PC-3 (cell line): Measurements from ENCODE around the gene GSTM3. TPM values are rescaled to one million over a fixed set of nuclear protein-coding genes. Genes with fewer than 3 reads are reported as not detected.
A peak's percentile ranks its signal among the peaks of the same experiment; 100 is the strongest.

Source experiments
- ATAC-seq: fragments of 200-7000 bp; cut with Tn5 transposase; 2 replicates; pipeline ENCODE4 v1.9.1; 2020; ENCODE audit warnings: mild to moderate bottlenecking, moderate library complexity
- BruUV-seq: library from RNA; stranded (reverse); fragments of 400-500 nt; replicated peaks from 2 replicates; lab custom pipeline; 2021; lab: Mats Ljungman, UMichigan
- CTCF ChIA-PET: fragments of 300-600 bp; sonication (Branson Sonifier 250); formaldehyde crosslinking; loops from one replicate; lab custom pipeline; 2022; ENCODE audit warnings: antibody characterized with exemption; lab: Charles Lee
- POLR2A ChIA-PET: fragments of 300-600 bp; sonication (Branson Sonifier 250); formaldehyde crosslinking; loops from one replicate; lab custom pipeline; 2022; ENCODE audit warnings: antibody characterized with exemption; ENCODE audit not compliant: unreplicated experiment; lab: Charles Lee
- DNase-seq: peaks from one replicate; pipeline ENCODE4 v3.0.0-alpha.2; 2015
- H2AFZ ChIP-seq: fragments of 300-600 bp; sonication (generic); 2 replicates; pipeline ENCODE4 v1.6.0; 2016; ENCODE audit warnings: antibody characterized with exemption, low read length
- H3F3A ChIP-seq: fragments of 300-600 bp; sonication (generic); one replicate; pipeline ENCODE4 v1.6.0; 2017; ENCODE audit warnings: antibody characterized with exemption, low read length, control low read depth, mild to moderate bottlenecking; ENCODE audit not compliant: unreplicated experiment
- H3K27ac ChIP-seq: fragments of 300-600 bp; sonication (generic); 2 replicates; pipeline ENCODE4 v1.5.1; 2016; ENCODE audit warnings: mild to moderate bottlenecking, low read length
- H3K27me3 ChIP-seq: fragments of 300-600 bp; sonication (generic); 2 replicates; pipeline ENCODE4 v1.6.1; 2016; ENCODE audit warnings: low read length, mixed read lengths
- H3K36me3 ChIP-seq: fragments of 300-600 bp; sonication (generic); 2 replicates; pipeline ENCODE4 v1.6.1; 2016; ENCODE audit warnings: low read depth, mixed run types, low read length, mixed read lengths
- H3K4me1 ChIP-seq: fragments of 300-600 bp; sonication (generic); 2 replicates; pipeline ENCODE4 v1.5.1; 2016; ENCODE audit warnings: low read length; ENCODE audit not compliant: insufficient read depth
- H3K4me2 ChIP-seq: fragments of 300-600 bp; sonication (generic); 2 replicates; pipeline ENCODE4 v1.6.0; 2016; ENCODE audit warnings: low read length
- H3K4me3 ChIP-seq: fragments of 300-600 bp; sonication (generic); 2 replicates; pipeline ENCODE4 v1.5.1; 2016; ENCODE audit warnings: mild to moderate bottlenecking, low read length, mixed read lengths
- H3K79me2 ChIP-seq: fragments of 300-600 bp; sonication (generic); 2 replicates; pipeline ENCODE4 v1.6.1; 2017; ENCODE audit warnings: low read length, mixed read lengths
- H3K9ac ChIP-seq: fragments of 300-600 bp; sonication (generic); 2 replicates; pipeline ENCODE4 v1.6.0; 2016; ENCODE audit warnings: mild to moderate bottlenecking, low read length
- H3K9me2 ChIP-seq: fragments of 300-600 bp; sonication (generic); replicated peaks from 2 replicates; pipeline ENCODE4 v1.6.1; 2016; ENCODE audit warnings: mixed run types, low read length, mixed read lengths
- H3K9me3 ChIP-seq: fragments of 300-600 bp; sonication (generic); 2 replicates; pipeline ENCODE4 v1.6.1; 2016; ENCODE audit warnings: low read length, mixed read lengths
- H4K20me1 ChIP-seq: fragments of 300-600 bp; sonication (generic); 2 replicates; pipeline ENCODE4 v1.6.1; 2016; ENCODE audit warnings: low read length, mixed read lengths
- EZH2 ChIP-seq: fragments of 300-600 bp; sonication (generic); IDR thresholded peaks from one replicate; pipeline ENCODE4 v1.6.1; 2017; ENCODE audit warnings: antibody characterized with exemption, mild to moderate bottlenecking, low read length; ENCODE audit not compliant: unreplicated experiment
- EZH2phosphoT487 ChIP-seq: fragments of 300-600 bp; sonication (generic); IDR thresholded peaks from 2 replicates; pipeline ENCODE4 v1.6.1; 2018; ENCODE audit warnings: mild to moderate bottlenecking, antibody characterized with exemption, low read length, borderline replicate concordance
- intact Hi-C: fragments of 100-400 bp; cut with micrococcal nuclease; formaldehyde crosslinking; loops from 2 replicates; pipeline ENCODE4 v1.9.0; 2023
- total RNA-seq: library from RNA; depleted of rRNA; stranded (reverse); fragments of >200 nt; gene quantifications from 2 replicates; pipeline ENCODE4 v1.2.3, GENCODE V29; 2014
- TF ChIP-seq, protein P1 (sequence below): fragments of 300-600 bp; sonication (generic); conservative IDR thresholded peaks from 2 replicates; pipeline ENCODE4 v1.5.1; 2017; ENCODE audit warnings: antibody characterized with exemption, low read depth, mild to moderate bottlenecking, low read length

The GSTM3 gene
- total RNA-seq, 1 experiment from 2014 or later = 76.6 TPM

GRCh38 chr1:109776911-109777310 is 36.1 kb upstream of the GSTM3 start:
- intact Hi-C loops = loop anchor here (1.0 kb wide), 2 partner anchors 207 to 234 kb away; partner anchors contain the start of gene AHCYL1

GRCh38 chr1:109776206-109776835 is 35.5 kb upstream of the GSTM3 start:
- Histone ChIP-seq H3K27ac (no peak overlapping the region), H3K79me2 (no peaks in the 10 kb centered on the region), H2AFZ (no peak overlapping the region), H3K4me1 (peaks cover 8% of the 10 kb centered on the region; the same call in 1 of the 2 replicates), H3K36me3 (no peaks in the 10 kb centered on the region), H3K4me2 (no peak overlapping the region), H3F3A (no peaks in the 10 kb centered on the region), H4K20me1 (no peaks in the 10 kb centered on the region), H3K9ac (no peak overlapping the region), H3K9me2 (no peaks in the 10 kb centered on the region), H3K9me3 (no peaks in the 10 kb centered on the region), H3K27me3 (no peaks in the 10 kb centered on the region), H3K4me3 (no peak overlapping the region)
- TF ChIP-seq EZH2 = no peak
- TF ChIP-seq EZH2phosphoT487 = no peak
- TF ChIP-seq, protein P1, sequence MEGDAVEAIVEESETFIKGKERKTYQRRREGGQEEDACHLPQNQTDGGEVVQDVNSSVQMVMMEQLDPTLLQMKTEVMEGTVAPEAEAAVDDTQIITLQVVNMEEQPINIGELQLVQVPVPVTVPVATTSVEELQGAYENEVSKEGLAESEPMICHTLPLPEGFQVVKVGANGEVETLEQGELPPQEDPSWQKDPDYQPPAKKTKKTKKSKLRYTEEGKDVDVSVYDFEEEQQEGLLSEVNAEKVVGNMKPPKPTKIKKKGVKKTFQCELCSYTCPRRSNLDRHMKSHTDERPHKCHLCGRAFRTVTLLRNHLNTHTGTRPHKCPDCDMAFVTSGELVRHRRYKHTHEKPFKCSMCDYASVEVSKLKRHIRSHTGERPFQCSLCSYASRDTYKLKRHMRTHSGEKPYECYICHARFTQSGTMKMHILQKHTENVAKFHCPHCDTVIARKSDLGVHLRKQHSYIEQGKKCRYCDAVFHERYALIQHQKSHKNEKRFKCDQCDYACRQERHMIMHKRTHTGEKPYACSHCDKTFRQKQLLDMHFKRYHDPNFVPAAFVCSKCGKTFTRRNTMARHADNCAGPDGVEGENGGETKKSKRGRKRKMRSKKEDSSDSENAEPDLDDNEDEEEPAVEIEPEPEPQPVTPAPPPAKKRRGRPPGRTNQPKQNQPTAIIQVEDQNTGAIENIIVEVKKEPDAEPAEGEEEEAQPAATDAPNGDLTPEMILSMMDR = no peak
- intact Hi-C loops = loop anchor here (1.0 kb wide), 2 partner anchors 208 to 235 kb away; partner anchors contain the start of gene AHCYL1
- no peak for DNase-seq
- BruUV-seq = no TSS peak
- ChIA-PET CTCF (interaction anchor here (0.5 to 5.3 kb wide), 3 partner anchors 139 to 208 kb away, joined by 3 to 59 read pairs (median 12); partner anchors contain the start of gene AHCYL1), POLR2A (no interaction called here)
- ATAC-seq = no peak

More at GRCh38 chr1:109776911-109777310, 36.1 kb upstream of the GSTM3 start:
- Histone ChIP-seq H3K4me3 (no peak overlapping the region), H3K27ac (no peak overlapping the region), H3K9me3 (no peaks in the 10 kb centered on the region), H3K79me2 (no peaks in the 10 kb centered on the region), H3K27me3 (no peaks in the 10 kb centered on the region), H3K9ac (no peak overlapping the region), H2AFZ (peak overlapping the region; percentile 20; the same call in 1 of the 2 replicates), H3K36me3 (no peaks in the 10 kb centered on the region), H3K9me2 (no peaks in the 10 kb centered on the region), H3K4me2 (no peak overlapping the region), H3F3A (no peaks in the 10 kb centered on the region), H4K20me1 (no peaks in the 10 kb centered on the region), H3K4me1 (peaks cover 12% of the 10 kb centered on the region; the same call in 1 of the 2 replicates)
- no TSS peak for BruUV-seq
- no peak for TF ChIP-seq EZH2phosphoT487
- TF ChIP-seq, protein P1 = peak; percentile 96
- POLR2A ChIA-PET = no interaction called here
- ATAC-seq (peak; percentile 72), DNase-seq (peak; percentile 91)
- CTCF ChIA-PET = interaction anchor here (0.5 to 5.3 kb wide), 4 partner anchors 140 to 235 kb away, joined by 3 to 59 read pairs (median 8); partner anchors contain the start of gene AHCYL1

DNA sequence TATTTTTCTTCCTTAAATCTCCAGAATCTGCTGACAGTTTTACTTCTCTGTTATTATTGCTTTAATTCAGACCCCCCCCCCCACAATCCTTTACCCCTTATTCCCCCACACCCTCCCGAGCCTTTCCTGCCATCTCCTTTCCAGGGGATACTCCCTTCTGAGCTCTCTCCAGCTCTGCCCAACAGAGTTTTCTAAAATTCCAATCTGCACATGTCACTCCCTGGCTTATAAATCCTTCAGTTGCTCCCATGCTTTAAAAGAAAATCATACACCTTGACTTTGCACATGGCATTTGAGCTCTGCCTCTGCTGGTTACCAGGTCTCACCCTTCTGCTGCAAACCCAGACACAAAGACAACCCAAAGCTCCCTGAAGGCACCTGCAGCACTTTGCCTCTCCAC is 34.6 kb upstream of the GSTM3 start:
- Histone ChIP-seq H3K9me2 (no peaks in the 10 kb centered on the region), H3K4me2 (no peak overlapping the region), H2AFZ (no peak overlapping the region), H3K9me3 (no peaks in the 10 kb centered on the region), H3K4me3 (no peak overlapping the region), H3K36me3 (no peaks in the 10 kb centered on the region), H4K20me1 (no peaks in the 10 kb centered on the region), H3F3A (no peaks in the 10 kb centered on the region), H3K79me2 (no peaks in the 10 kb centered on the region), H3K27ac (no peak overlapping the region), H3K27me3 (no peaks in the 10 kb centered on the region), H3K4me1 (peaks cover 8% of the 10 kb centered on the region; the same call in 1 of the 2 replicates), H3K9ac (no peak overlapping the region)
- ChIA-PET POLR2A (interaction anchor here (0.5 kb wide), 1 partner anchor 184 kb away, joined by 3 read pairs; no protein-coding TSS in a partner anchor), CTCF (interaction anchor here (1.6 to 5.3 kb wide), 3 partner anchors 205 to 209 kb away, joined by 3 to 59 read pairs (median 4); partner anchors contain the start of gene AHCYL1)
- intact Hi-C loops = no loop called here
- ATAC-seq = no peak
- BruUV-seq = no TSS peak
- peak; percentile 44 for DNase-seq
- TF ChIP-seq, protein P1 = no peak
- TF ChIP-seq EZH2phosphoT487 (no peak), EZH2 (no peak)
